Measurements from ENCODE around the gene DCHS2. TPM values are rescaled to one million over a fixed set of nuclear protein-coding genes. Genes with fewer than 3 reads are reported as not detected.

DCHS2 gene
- total and polyA plus RNA-seq, 2 experiments from 2014 or later: 0.21 to 7.6 TPM

DNA sequence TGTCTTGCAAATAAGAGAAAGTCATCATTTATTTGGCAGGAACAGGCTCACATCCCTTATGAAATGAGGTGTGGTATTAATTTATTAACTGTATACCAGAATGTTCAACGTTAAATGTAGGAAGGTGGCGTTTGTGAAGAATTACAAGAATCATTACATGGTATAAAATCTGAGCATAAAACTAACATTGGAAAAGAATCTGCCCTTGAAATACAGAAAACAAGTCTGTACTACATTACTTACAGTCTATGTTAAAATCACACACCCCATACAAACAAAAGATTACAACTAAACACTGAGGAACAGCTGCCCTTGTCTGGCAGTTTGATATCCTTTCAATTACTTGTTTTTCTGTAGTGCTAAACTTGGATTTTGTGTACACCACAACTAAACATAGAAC is 131.1 kb downstream of the DCHS2 start (continued):
- no peak for TF ChIP-seq CREB1 (CRISPR knock-in tag; IDR thresholded peaks at IDR 0.05; ENCODE audit: low read depth)

DNA sequence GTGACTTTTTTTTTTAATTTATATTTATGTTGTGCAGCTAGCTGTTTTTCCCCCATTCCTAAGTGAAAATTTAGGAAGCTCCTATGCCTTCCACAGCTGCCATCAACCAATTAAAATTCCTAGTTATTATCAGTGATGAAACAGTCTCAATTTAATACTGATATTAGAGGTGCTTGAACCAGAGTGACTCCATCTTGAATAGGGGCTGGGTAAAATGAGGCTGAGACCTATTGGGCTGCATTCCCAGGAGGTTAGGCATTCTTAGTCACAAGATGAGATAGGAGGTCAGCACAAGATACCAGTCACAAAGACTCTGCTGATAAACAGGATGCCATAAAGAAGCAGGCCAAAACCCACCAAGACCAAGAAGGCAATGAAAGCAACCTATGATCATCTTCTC is 136.7 kb downstream of the DCHS2 start:
- Mint-ChIP-seq H3K27me3 (ENCODE audit: insufficient read depth, low read depth, poor library complexity) (no peaks in the 10 kb centered on the region), H3K4me1 (no peaks in the 10 kb centered on the region), H3K9me3 (no peaks in the 10 kb centered on the region), H3K27ac (no peak overlapping the region), H3K4me3 (no peak overlapping the region), H3K36me3 (ENCODE audit: low read depth) (no peaks in the 10 kb centered on the region)
- no peak overlapping the region for H3K4me3 ChIP-seq
- no peak for ATAC-seq
- TF ChIP-seq CREB1 (CRISPR knock-in tag; IDR thresholded peaks at IDR 0.05; ENCODE audit: low read depth): no peak
- TF ChIP-seq EZH2 (IDR thresholded peaks at IDR 0.05; ENCODE audit: low read depth, unreplicated experiment): no peak
- TF ChIP-seq, protein P1, sequence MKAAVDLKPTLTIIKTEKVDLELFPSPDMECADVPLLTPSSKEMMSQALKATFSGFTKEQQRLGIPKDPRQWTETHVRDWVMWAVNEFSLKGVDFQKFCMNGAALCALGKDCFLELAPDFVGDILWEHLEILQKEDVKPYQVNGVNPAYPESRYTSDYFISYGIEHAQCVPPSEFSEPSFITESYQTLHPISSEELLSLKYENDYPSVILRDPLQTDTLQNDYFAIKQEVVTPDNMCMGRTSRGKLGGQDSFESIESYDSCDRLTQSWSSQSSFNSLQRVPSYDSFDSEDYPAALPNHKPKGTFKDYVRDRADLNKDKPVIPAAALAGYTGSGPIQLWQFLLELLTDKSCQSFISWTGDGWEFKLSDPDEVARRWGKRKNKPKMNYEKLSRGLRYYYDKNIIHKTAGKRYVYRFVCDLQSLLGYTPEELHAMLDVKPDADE (IDR thresholded peaks at IDR 0.05): no peak
- TF ChIP-seq ZNF114 (CRISPR knock-in tag; IDR thresholded peaks at IDR 0.05): no peak
- TF ChIP-seq JUNB (IDR thresholded peaks at IDR 0.05; ENCODE audit: unreplicated experiment): no peak
- TF ChIP-seq STAT1 (IDR thresholded peaks at IDR 0.05; ENCODE audit: unreplicated experiment): no peak
- no peak for TF ChIP-seq ZNF331 (CRISPR knock-in tag; IDR thresholded peaks at IDR 0.05; ENCODE audit: low read depth)
- no peak for TF ChIP-seq EZH2phosphoT487 (IDR thresholded peaks at IDR 0.05; ENCODE audit: unreplicated experiment)
- no peak for TF ChIP-seq NANOG (IDR thresholded peaks at IDR 0.05; ENCODE audit: borderline replicate concordance)
- TF ChIP-seq, protein P2, sequence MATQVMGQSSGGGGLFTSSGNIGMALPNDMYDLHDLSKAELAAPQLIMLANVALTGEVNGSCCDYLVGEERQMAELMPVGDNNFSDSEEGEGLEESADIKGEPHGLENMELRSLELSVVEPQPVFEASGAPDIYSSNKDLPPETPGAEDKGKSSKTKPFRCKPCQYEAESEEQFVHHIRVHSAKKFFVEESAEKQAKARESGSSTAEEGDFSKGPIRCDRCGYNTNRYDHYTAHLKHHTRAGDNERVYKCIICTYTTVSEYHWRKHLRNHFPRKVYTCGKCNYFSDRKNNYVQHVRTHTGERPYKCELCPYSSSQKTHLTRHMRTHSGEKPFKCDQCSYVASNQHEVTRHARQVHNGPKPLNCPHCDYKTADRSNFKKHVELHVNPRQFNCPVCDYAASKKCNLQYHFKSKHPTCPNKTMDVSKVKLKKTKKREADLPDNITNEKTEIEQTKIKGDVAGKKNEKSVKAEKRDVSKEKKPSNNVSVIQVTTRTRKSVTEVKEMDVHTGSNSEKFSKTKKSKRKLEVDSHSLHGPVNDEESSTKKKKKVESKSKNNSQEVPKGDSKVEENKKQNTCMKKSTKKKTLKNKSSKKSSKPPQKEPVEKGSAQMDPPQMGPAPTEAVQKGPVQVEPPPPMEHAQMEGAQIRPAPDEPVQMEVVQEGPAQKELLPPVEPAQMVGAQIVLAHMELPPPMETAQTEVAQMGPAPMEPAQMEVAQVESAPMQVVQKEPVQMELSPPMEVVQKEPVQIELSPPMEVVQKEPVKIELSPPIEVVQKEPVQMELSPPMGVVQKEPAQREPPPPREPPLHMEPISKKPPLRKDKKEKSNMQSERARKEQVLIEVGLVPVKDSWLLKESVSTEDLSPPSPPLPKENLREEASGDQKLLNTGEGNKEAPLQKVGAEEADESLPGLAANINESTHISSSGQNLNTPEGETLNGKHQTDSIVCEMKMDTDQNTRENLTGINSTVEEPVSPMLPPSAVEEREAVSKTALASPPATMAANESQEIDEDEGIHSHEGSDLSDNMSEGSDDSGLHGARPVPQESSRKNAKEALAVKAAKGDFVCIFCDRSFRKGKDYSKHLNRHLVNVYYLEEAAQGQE (IDR thresholded peaks at IDR 0.05; ENCODE audit: unreplicated experiment): no peak
- TF ChIP-seq, protein P3, sequence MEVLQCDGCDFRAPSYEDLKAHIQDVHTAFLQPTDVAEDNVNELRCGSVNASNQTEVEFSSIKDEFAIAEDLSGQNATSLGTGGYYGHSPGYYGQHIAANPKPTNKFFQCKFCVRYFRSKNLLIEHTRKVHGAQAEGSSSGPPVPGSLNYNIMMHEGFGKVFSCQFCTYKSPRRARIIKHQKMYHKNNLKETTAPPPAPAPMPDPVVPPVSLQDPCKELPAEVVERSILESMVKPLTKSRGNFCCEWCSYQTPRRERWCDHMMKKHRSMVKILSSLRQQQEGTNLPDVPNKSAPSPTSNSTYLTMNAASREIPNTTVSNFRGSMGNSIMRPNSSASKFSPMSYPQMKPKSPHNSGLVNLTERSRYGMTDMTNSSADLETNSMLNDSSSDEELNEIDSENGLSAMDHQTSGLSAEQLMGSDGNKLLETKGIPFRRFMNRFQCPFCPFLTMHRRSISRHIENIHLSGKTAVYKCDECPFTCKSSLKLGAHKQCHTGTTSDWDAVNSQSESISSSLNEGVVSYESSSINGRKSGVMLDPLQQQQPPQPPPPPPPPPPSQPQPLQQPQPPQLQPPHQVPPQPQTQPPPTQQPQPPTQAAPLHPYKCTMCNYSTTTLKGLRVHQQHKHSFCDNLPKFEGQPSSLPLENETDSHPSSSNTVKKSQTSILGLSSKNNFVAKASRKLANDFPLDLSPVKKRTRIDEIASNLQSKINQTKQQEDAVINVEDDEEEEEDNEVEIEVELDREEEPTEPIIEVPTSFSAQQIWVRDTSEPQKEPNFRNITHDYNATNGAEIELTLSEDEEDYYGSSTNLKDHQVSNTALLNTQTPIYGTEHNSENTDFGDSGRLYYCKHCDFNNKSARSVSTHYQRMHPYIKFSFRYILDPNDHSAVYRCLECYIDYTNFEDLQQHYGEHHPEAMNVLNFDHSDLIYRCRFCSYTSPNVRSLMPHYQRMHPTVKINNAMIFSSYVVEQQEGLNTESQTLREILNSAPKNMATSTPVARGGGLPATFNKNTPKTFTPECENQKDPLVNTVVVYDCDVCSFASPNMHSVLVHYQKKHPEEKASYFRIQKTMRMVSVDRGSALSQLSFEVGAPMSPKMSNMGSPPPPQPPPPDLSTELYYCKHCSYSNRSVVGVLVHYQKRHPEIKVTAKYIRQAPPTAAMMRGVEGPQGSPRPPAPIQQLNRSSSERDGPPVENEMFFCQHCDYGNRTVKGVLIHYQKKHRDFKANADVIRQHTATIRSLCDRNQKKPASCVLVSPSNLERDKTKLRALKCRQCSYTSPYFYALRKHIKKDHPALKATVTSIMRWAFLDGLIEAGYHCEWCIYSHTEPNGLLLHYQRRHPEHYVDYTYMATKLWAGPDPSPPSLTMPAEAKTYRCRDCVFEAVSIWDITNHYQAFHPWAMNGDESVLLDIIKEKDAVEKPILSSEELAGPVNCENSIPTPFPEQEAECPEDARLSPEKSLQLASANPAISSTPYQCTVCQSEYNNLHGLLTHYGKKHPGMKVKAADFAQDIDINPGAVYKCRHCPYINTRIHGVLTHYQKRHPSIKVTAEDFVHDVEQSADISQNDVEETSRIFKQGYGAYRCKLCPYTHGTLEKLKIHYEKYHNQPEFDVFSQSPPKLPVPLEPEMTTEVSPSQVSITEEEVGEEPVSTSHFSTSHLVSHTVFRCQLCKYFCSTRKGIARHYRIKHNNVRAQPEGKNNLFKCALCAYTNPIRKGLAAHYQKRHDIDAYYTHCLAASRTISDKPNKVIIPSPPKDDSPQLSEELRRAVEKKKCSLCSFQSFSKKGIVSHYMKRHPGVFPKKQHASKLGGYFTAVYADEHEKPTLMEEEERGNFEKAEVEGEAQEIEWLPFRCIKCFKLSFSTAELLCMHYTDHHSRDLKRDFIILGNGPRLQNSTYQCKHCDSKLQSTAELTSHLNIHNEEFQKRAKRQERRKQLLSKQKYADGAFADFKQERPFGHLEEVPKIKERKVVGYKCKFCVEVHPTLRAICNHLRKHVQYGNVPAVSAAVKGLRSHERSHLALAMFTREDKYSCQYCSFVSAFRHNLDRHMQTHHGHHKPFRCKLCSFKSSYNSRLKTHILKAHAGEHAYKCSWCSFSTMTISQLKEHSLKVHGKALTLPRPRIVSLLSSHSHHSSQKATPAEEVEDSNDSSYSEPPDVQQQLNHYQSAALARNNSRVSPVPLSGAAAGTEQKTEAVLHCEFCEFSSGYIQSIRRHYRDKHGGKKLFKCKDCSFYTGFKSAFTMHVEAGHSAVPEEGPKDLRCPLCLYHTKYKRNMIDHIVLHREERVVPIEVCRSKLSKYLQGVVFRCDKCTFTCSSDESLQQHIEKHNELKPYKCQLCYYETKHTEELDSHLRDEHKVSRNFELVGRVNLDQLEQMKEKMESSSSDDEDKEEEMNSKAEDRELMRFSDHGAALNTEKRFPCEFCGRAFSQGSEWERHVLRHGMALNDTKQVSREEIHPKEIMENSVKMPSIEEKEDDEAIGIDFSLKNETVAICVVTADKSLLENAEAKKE (CRISPR knock-in tag; IDR thresholded peaks at IDR 0.05): no peak
- TF ChIP-seq, protein P4, sequence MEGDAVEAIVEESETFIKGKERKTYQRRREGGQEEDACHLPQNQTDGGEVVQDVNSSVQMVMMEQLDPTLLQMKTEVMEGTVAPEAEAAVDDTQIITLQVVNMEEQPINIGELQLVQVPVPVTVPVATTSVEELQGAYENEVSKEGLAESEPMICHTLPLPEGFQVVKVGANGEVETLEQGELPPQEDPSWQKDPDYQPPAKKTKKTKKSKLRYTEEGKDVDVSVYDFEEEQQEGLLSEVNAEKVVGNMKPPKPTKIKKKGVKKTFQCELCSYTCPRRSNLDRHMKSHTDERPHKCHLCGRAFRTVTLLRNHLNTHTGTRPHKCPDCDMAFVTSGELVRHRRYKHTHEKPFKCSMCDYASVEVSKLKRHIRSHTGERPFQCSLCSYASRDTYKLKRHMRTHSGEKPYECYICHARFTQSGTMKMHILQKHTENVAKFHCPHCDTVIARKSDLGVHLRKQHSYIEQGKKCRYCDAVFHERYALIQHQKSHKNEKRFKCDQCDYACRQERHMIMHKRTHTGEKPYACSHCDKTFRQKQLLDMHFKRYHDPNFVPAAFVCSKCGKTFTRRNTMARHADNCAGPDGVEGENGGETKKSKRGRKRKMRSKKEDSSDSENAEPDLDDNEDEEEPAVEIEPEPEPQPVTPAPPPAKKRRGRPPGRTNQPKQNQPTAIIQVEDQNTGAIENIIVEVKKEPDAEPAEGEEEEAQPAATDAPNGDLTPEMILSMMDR (conservative IDR thresholded peaks at IDR 0.05; ENCODE audit: low read depth in 2 of 2): no peak
- no peaks in the 10 kb centered on the region for H3K36me3 ChIP-seq (ENCODE audit: insufficient read depth)
- no peaks in the 10 kb centered on the region for H3K27me3 ChIP-seq (ENCODE audit: insufficient read depth)
- H3K79me2 ChIP-seq (replicated peaks; ENCODE audit: insufficient read depth): no peaks in the 10 kb centered on the region
- H4K20me1 ChIP-seq (replicated peaks; ENCODE audit: insufficient read depth): no peaks in the 10 kb centered on the region
- no peak overlapping the region for H3K4me2 ChIP-seq
- no peak for DNase-seq (ENCODE audit: low spot score)
- no peaks in the 10 kb centered on the region for H3F3A ChIP-seq (replicated peaks; ENCODE audit: low read depth)
- no peaks in the 10 kb centered on the region for H3K9me2 ChIP-seq (ENCODE audit: insufficient read depth)
- no peak overlapping the region for H2AFZ ChIP-seq
- no peaks in the 10 kb centered on the region for H3K4me1 ChIP-seq (ENCODE audit: insufficient read depth)
- no peak overlapping the region for H3K27ac ChIP-seq (ENCODE audit: low read depth)

Measured in GM23338 (cell line).